ENCODE results near the gene DCAF10. TPM values are rescaled to one million over a fixed set of nuclear protein-coding genes. Genes with fewer than 3 reads are reported as not detected.

The DCAF10 gene
- total and polyA plus RNA-seq, 2 of the 13 experiments (the other 11 are each of a cell fraction or from before 2014, with no cell fraction given) = 9.2 to 20.3 TPM

- no peak overlapping the region for H3K27ac ChIP-seq (ENCODE audit: extremely low read length, insufficient read depth, low read length)
- no peaks in the 10 kb centered on the region for H3K4me1 ChIP-seq (ENCODE audit: insufficient read depth, low read length)
- ChIA-PET POLR2A (no interaction called here), CTCF (ENCODE audit: low intra/inter-chr PET ratio, low total read pairs) (no interaction called here)
- intact Hi-C loops (cut with micrococcal nuclease; ENCODE audit: unreplicated experiment) (no loop called here), in situ Hi-C loops (cut with HindIII; ENCODE audit: extremely low pct_ligation_motif_present, low pct_unique_long_range_greater_than_20kb) (no loop called here)
- no peaks in the 10 kb centered on the region for H3K27me3 ChIP-seq (ENCODE audit: control insufficient read depth in 1 of 2, insufficient read depth in 2 of 2, low read length in 2 of 2)
- H4K20me1 ChIP-seq (ENCODE audit: insufficient read depth, low read length) = no peaks in the 10 kb centered on the region
- H2AFZ ChIP-seq (ENCODE audit: low read length) = no peak overlapping the region
- H3K79me2 ChIP-seq (ENCODE audit: insufficient read depth, low read length) = no peaks in the 10 kb centered on the region
- WGBS (ENCODE audit: low lambda C conversion rate) = 100% methylated on average over 2 of the region's 2 CpGs
- H3K9ac ChIP-seq (ENCODE audit: insufficient read depth, low read depth, low read length) = no peak overlapping the region
- no peak overlapping the region for H3K4me3 ChIP-seq (replicated peaks in 1 of 3; ENCODE audit: insufficient read depth in 1 of 3, low read depth in 2 of 3, low read length in 3 of 3)
- no peak for DNase-seq (ENCODE audit: low spot score)
- H3K4me2 ChIP-seq (ENCODE audit: low read depth, low read length) = no peak overlapping the region
- no peak for ATAC-seq
- TF ChIP-seq KLF16 (CRISPR knock-in tag; IDR thresholded peaks at IDR 0.05) (no peak), PHF5A (CRISPR knock-in tag; IDR thresholded peaks at IDR 0.05; ENCODE audit: low read depth, unreplicated experiment) (no peak), POLR2A (IDR thresholded peaks at IDR 0.05; ENCODE audit: insufficient read depth in 1 of 2, low read depth in 2 of 2, low read length in 2 of 2) (no peak), SP4 (CRISPR knock-in tag; IDR thresholded peaks at IDR 0.05) (no peak), AGO2 (optimal IDR thresholded peaks at IDR 0.05; ENCODE audit: low read depth, low read length) (no peak), LCORL (IDR thresholded peaks at IDR 0.05) (no peak), LCORL (CRISPR knock-in tag; IDR thresholded peaks at IDR 0.05) (no peak), ZFYVE20 (CRISPR knock-in tag; IDR thresholded peaks at IDR 0.05; ENCODE audit: borderline replicate concordance, low read depth) (no peak), ZC3H4 (CRISPR knock-in tag; IDR thresholded peaks at IDR 0.05; ENCODE audit: borderline replicate concordance) (no peak), ZNF713 (CRISPR knock-in tag; IDR thresholded peaks at IDR 0.05) (no peak), MAF1 (CRISPR knock-in tag; IDR thresholded peaks at IDR 0.05; ENCODE audit: borderline replicate concordance) (no peak), KDM6A (CRISPR knock-in tag; IDR thresholded peaks at IDR 0.05; ENCODE audit: low read depth) (no peak)
- 0 out of 5 replicates have a peak, but pooled peaks cover 1 to 4% of the 10 kb centered on the region in 2 experiments for H3K36me3 ChIP-seq (replicated peaks in 1 of 2; ENCODE audit: control insufficient read depth in 1 of 2, insufficient read depth in 2 of 2, low read length in 2 of 2)
- peaks cover 7% of the 10 kb centered on the region; the same call in 1 of the 2 replicates for H3K9me3 ChIP-seq (ENCODE audit: low read length)
- BruUV-seq (replicated peaks) = no TSS peak
- no peak for FAIRE-seq
These were observed 80.4 kb downstream of the DCAF10 start for GRCh38 chr9:37880916-37881479.

Data from HepG2 (cell line).